SK-N-SH (cell line): ENCODE data around the gene GULP1. TPM values are rescaled to one million over a fixed set of nuclear protein-coding genes. Genes with fewer than 3 reads are reported as not detected.

Experiments used
- CTCF ChIA-PET: fragments of 300-600, 350-600 bp; formaldehyde crosslinking; extraction: SDS; loops from one replicate; lab custom pipeline; 2021; lab: Yijun Ruan, JAX
- POLR2A ChIA-PET: fragments of 350-600 bp; sonication (Branson Sonifier 250); formaldehyde crosslinking; extraction: SDS; loops from one replicate; lab custom pipeline; 2020; ENCODE audit warnings: antibody characterized with exemption, inconsistent platforms; lab: Yijun Ruan, JAX
- DNase-seq: peaks from one replicate; pipeline ENCODE4 v3.0.0; 2012
- H2AFZ ChIP-seq: fragments of 200-600 bp; sonication (generic); 2 replicates; pipeline ENCODE4 v1.8.1; 2016; ENCODE audit warnings: antibody characterized with exemption, mild to moderate bottlenecking, low read depth
- H3F3A ChIP-seq: fragments of 200-600 bp; sonication (generic); replicated peaks from 2 replicates; pipeline ENCODE3; 2016; ENCODE audit warnings: antibody characterized with exemption, mild to moderate bottlenecking; ENCODE audit not compliant: insufficient read depth
- H3K27ac ChIP-seq, 2 experiments: fragments of 200-500 bp in 1 of 2; fragments of 200-600 bp in 1 of 2; sonication (Bioruptor generic) in 1 of 2; sonication (generic), shearing (Covaris generic) in 1 of 2; 2 replicates each; pipeline versions ENCODE4 v1.5.1 to v1.6.1; 2014 to 2016; ENCODE audit warnings: low read depth in 2 of 2, inconsistent platforms in 1 of 2, low read length in 1 of 2, mild to moderate bottlenecking in 1 of 2, mixed read lengths in 1 of 2
- H3K27me3 ChIP-seq: fragments of 200-600 bp; sonication (generic), shearing (Covaris generic); 2 replicates; pipeline ENCODE4 v1.6.1; 2016; ENCODE audit warnings: mixed run types; ENCODE audit not compliant: insufficient read depth
- H3K36me3 ChIP-seq, 2 experiments: fragments of 200-500 bp in 1 of 2; fragments of 200-600 bp in 1 of 2; sonication (Bioruptor generic) in 1 of 2; sonication (generic) in 1 of 2; replicated peaks in 1 of 2; 2 replicates each; pipeline versions ENCODE3 to v1.5.1; 2014 to 2016; ENCODE audit warnings: low read length in 1 of 2, mild to moderate bottlenecking in 1 of 2; ENCODE audit not compliant: insufficient read depth in 2 of 2, control insufficient read depth in 1 of 2
- H3K4me1 ChIP-seq, 2 experiments: fragments of 200-500 bp in 1 of 2; fragments of 200-600 bp in 1 of 2; sonication (Bioruptor generic) in 1 of 2; sonication (generic), shearing (Covaris generic) in 1 of 2; 2 replicates each; pipeline versions ENCODE4 v1.5.1 to v1.6.1; 2014 to 2016; ENCODE audit warnings: low read depth in 1 of 2, low read length in 1 of 2, mixed run types in 1 of 2; ENCODE audit not compliant: insufficient read depth in 2 of 2, control insufficient read depth in 1 of 2
- H3K4me2 ChIP-seq: fragments of 200-600 bp; sonication (generic), shearing (Covaris generic); 2 replicates; pipeline ENCODE4 v1.6.1; 2017; ENCODE audit warnings: mixed run types
- H3K4me3 ChIP-seq, 2 experiments: fragments of 200-500 bp in 1 of 2; fragments of 200-600 bp in 1 of 2; sonication (Bioruptor generic) in 1 of 2; sonication (generic), shearing (Covaris generic) in 1 of 2; 2 replicates each; pipeline versions ENCODE4 v1.5.1 to v1.8.1; 2014 to 2016; ENCODE audit warnings: low read depth in 2 of 2, inconsistent platforms in 1 of 2, low read length in 1 of 2, mild to moderate bottlenecking in 1 of 2, mixed read lengths in 1 of 2, moderate library complexity in 1 of 2
- H3K79me2 ChIP-seq: fragments of 200-600 bp; sonication (generic); 2 replicates; pipeline ENCODE4 v1.8.1; 2017; ENCODE audit warnings: mild to moderate bottlenecking; ENCODE audit not compliant: insufficient read depth
- H3K9ac ChIP-seq: fragments of 200-600 bp; sonication (generic); 2 replicates; pipeline ENCODE4 v1.6.1; 2017; ENCODE audit warnings: mixed run types
- H3K9me2 ChIP-seq: fragments of 200-600 bp; sonication (generic); 2 replicates; pipeline ENCODE4 v1.6.1; 2017; ENCODE audit warnings: mixed run types
- H3K9me3 ChIP-seq: fragments of 200-600 bp; sonication (generic); 2 replicates; pipeline ENCODE4 v1.6.1; 2017; ENCODE audit warnings: mixed run types, mild to moderate bottlenecking, moderate library complexity
- H4K20me1 ChIP-seq: fragments of 200-600 bp; sonication (generic); 2 replicates; pipeline ENCODE4 v1.6.1; 2017; ENCODE audit warnings: mild to moderate bottlenecking, mixed run types; ENCODE audit not compliant: insufficient read depth
- ELF1 ChIP-seq: IDR thresholded peaks from 2 replicates; pipeline ENCODE4 v1.4.0; 2012
- FOSL2 ChIP-seq: IDR thresholded peaks from 2 replicates; pipeline ENCODE4 v1.4.0; 2012; ENCODE audit warnings: low read depth, mild to moderate bottlenecking, moderate library complexity, borderline replicate concordance
- JUND ChIP-seq: IDR thresholded peaks from 2 replicates; pipeline ENCODE4 v1.4.0; 2012
- MEF2A ChIP-seq: IDR thresholded peaks from 2 replicates; pipeline ENCODE4 v1.4.0; 2012; ENCODE audit warnings: low read depth, borderline replicate concordance
- NRF1 ChIP-seq: IDR thresholded peaks from 2 replicates; pipeline ENCODE4 v1.6.1; 2012; ENCODE audit warnings: low read depth, mild to moderate bottlenecking, low read length
- RAD21 ChIP-seq: IDR thresholded peaks from 2 replicates; pipeline ENCODE4 v1.6.1; 2012; ENCODE audit warnings: mild to moderate bottlenecking, low read length
- SIN3A ChIP-seq: IDR thresholded peaks from 2 replicates; pipeline ENCODE4 v1.6.1; 2012; ENCODE audit warnings: low read depth, mild to moderate bottlenecking, low read length, moderate library complexity, borderline replicate concordance
- SMC3 ChIP-seq: IDR thresholded peaks from 2 replicates; pipeline ENCODE4 v1.6.1; 2012; ENCODE audit warnings: low read depth, low read length, improper control_type of control experiment
- TAF1 ChIP-seq: IDR thresholded peaks from 2 replicates; pipeline ENCODE4 v1.6.1; 2012; ENCODE audit warnings: low read depth, mild to moderate bottlenecking, low read length, moderate library complexity, borderline replicate concordance
- WGBS: methylation state at CpG from one replicate; pipeline ENCODE4 v1.1.6; 2017; ENCODE audit warnings: low lambda C conversion rate; 5-methylcytosine and 5-hydroxymethylcytosine counted together
- polyA plus RNA-seq, 3 experiments: library from polyadenylated mRNA; depleted of rRNA; stranded (reverse); fragments of >200 nt; gene quantifications; 2 replicates each; pipeline ENCODE4 v1.2.3, GENCODE V29; 2012
- TF ChIP-seq, protein P1 (sequence below): fragments of 200-600 bp; sonication (generic); IDR thresholded peaks from 2 replicates; pipeline ENCODE4 v1.6.1; 2017; ENCODE audit warnings: antibody characterized with exemption, mild to moderate bottlenecking, moderate library complexity
- TF ChIP-seq, protein P2 (sequence below): IDR thresholded peaks from 2 replicates; pipeline ENCODE4 v1.4.0; 2012; ENCODE audit warnings: low read depth, borderline replicate concordance
- TF ChIP-seq, protein P3 (sequence below): fragments of 150-350 bp; IDR thresholded peaks from 2 replicates; pipeline ENCODE4 v1.6.1; 2017; ENCODE audit warnings: antibody characterized with exemption, low read length, low read depth, borderline replicate concordance
- TF ChIP-seq, protein P4 (sequence below): IDR thresholded peaks from 2 replicates; pipeline ENCODE4 v1.6.1; 2012; ENCODE audit warnings: mild to moderate bottlenecking, low read depth, low read length, moderate library complexity
- TF ChIP-seq, protein P5 (sequence below): fragments of 150-350 bp; IDR thresholded peaks from 2 replicates; pipeline ENCODE4 v1.6.1; 2016; ENCODE audit warnings: mild to moderate bottlenecking, low read depth, low read length

GULP1 gene
- polyA plus RNA-seq, 1 of the 3 experiments (the other 2 are of a cell fraction) = 33.8 TPM

DNA sequence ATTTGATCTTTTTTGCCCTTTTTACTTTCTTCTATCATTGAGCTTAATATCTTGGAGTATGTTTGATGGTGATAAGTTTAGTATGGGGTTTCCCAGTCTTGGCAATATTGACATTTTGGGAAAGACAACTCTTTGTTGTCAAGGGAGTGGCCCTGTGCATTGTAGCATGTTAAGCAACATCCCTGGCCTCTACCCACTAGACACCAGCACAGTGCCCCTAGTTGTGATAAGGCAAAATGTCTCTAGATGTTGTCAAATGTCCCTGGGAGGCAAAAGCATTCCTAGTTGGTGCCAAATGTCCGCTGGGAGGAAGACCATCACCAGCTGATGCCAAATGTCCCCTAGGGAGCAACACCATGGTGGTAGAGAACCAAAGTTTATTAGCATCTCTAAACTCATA lies 28.2 kb downstream of the GULP1 start:
- Histone ChIP-seq H3K9ac (no peak overlapping the region), H3F3A (peaks cover 45% of the 10 kb centered on the region), H3K4me1 (peaks cover 16 to 49% of the 10 kb centered on the region in 2 experiments), H3K27ac (no peak overlapping the region; a peak in 1 of 4 replicates), H3K4me3 (no peak overlapping the region), H3K27me3 (no peaks in the 10 kb centered on the region)
- TF ChIP-seq SMC3 = no peak
- TF ChIP-seq ELF1 = no peak
- TF ChIP-seq, protein P1, sequence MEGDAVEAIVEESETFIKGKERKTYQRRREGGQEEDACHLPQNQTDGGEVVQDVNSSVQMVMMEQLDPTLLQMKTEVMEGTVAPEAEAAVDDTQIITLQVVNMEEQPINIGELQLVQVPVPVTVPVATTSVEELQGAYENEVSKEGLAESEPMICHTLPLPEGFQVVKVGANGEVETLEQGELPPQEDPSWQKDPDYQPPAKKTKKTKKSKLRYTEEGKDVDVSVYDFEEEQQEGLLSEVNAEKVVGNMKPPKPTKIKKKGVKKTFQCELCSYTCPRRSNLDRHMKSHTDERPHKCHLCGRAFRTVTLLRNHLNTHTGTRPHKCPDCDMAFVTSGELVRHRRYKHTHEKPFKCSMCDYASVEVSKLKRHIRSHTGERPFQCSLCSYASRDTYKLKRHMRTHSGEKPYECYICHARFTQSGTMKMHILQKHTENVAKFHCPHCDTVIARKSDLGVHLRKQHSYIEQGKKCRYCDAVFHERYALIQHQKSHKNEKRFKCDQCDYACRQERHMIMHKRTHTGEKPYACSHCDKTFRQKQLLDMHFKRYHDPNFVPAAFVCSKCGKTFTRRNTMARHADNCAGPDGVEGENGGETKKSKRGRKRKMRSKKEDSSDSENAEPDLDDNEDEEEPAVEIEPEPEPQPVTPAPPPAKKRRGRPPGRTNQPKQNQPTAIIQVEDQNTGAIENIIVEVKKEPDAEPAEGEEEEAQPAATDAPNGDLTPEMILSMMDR = 0 out of 2 replicates have a peak, but pooled peaks have one; percentile 17
- TF ChIP-seq, protein P2, sequence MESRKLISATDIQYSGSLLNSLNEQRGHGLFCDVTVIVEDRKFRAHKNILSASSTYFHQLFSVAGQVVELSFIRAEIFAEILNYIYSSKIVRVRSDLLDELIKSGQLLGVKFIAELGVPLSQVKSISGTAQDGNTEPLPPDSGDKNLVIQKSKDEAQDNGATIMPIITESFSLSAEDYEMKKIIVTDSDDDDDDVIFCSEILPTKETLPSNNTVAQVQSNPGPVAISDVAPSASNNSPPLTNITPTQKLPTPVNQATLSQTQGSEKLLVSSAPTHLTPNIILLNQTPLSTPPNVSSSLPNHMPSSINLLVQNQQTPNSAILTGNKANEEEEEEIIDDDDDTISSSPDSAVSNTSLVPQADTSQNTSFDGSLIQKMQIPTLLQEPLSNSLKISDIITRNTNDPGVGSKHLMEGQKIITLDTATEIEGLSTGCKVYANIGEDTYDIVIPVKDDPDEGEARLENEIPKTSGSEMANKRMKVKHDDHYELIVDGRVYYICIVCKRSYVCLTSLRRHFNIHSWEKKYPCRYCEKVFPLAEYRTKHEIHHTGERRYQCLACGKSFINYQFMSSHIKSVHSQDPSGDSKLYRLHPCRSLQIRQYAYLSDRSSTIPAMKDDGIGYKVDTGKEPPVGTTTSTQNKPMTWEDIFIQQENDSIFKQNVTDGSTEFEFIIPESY = no peak
- TF ChIP-seq, all 33 proteins: peak for 1
- Histone ChIP-seq H3K9me3 (no peaks in the 10 kb centered on the region), H2AFZ (no peak overlapping the region), H4K20me1 (no peaks in the 10 kb centered on the region), H3K4me2 (no peak overlapping the region), H3K9me2 (no peaks in the 10 kb centered on the region), H3K79me2 (peaks cover 86% of the 10 kb centered on the region), H3K36me3 (peaks cover 0 to 30% of the 10 kb centered on the region in 2 experiments)
- CTCF ChIA-PET = interaction anchor here (1.2 to 2.3 kb wide), 2 partner anchors 11 to 28 kb away, joined by 6 to 11 read pairs; partner anchors contain the start of gene GULP1
- POLR2A ChIA-PET = interaction anchor here (1.6 kb wide), 1 partner anchor 28 kb away, joined by 4 read pairs; the partner anchor contains the start of gene GULP1
- WGBS = 92% methylated on average over 1 of the region's 1 CpG
- no peak for DNase-seq

DNA sequence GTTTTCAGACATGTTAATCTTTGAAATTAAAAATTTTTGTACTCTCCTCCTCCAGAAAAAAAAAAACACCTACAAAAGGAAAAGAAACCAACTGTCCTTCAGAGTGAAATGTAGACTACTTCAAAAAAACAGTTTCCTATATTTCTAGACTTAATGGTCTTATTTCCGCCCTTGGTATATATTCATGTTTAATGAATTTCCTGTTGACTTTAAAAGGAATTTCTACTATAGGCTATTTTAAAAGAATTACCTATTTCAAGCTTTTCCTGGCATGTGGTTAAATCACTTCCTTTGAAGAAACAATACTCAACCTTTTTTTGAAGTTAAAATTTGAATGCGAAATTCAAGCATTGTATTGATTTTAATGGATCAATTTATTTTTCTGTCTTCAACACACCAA lies 29.2 kb downstream of the GULP1 start:
- POLR2A ChIA-PET = no interaction called here
- Histone ChIP-seq H3K27me3 (no peaks in the 10 kb centered on the region), H4K20me1 (no peaks in the 10 kb centered on the region), H3K4me1 (peaks cover 21 to 49% of the 10 kb centered on the region in 2 experiments)
- TF ChIP-seq NRF1 (no peak), JUND (no peak), FOSL2 (no peak), SIN3A (no peak), TAF1 (no peak), RAD21 (no peak), MEF2A (no peak)
- TF ChIP-seq, protein P3, sequence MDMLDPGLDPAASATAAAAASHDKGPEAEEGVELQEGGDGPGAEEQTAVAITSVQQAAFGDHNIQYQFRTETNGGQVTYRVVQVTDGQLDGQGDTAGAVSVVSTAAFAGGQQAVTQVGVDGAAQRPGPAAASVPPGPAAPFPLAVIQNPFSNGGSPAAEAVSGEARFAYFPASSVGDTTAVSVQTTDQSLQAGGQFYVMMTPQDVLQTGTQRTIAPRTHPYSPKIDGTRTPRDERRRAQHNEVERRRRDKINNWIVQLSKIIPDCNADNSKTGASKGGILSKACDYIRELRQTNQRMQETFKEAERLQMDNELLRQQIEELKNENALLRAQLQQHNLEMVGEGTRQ = no peak
- TF ChIP-seq, protein P4, sequence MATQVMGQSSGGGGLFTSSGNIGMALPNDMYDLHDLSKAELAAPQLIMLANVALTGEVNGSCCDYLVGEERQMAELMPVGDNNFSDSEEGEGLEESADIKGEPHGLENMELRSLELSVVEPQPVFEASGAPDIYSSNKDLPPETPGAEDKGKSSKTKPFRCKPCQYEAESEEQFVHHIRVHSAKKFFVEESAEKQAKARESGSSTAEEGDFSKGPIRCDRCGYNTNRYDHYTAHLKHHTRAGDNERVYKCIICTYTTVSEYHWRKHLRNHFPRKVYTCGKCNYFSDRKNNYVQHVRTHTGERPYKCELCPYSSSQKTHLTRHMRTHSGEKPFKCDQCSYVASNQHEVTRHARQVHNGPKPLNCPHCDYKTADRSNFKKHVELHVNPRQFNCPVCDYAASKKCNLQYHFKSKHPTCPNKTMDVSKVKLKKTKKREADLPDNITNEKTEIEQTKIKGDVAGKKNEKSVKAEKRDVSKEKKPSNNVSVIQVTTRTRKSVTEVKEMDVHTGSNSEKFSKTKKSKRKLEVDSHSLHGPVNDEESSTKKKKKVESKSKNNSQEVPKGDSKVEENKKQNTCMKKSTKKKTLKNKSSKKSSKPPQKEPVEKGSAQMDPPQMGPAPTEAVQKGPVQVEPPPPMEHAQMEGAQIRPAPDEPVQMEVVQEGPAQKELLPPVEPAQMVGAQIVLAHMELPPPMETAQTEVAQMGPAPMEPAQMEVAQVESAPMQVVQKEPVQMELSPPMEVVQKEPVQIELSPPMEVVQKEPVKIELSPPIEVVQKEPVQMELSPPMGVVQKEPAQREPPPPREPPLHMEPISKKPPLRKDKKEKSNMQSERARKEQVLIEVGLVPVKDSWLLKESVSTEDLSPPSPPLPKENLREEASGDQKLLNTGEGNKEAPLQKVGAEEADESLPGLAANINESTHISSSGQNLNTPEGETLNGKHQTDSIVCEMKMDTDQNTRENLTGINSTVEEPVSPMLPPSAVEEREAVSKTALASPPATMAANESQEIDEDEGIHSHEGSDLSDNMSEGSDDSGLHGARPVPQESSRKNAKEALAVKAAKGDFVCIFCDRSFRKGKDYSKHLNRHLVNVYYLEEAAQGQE = no peak
- TF ChIP-seq, protein P2 = no peak
- TF ChIP-seq, protein P5, sequence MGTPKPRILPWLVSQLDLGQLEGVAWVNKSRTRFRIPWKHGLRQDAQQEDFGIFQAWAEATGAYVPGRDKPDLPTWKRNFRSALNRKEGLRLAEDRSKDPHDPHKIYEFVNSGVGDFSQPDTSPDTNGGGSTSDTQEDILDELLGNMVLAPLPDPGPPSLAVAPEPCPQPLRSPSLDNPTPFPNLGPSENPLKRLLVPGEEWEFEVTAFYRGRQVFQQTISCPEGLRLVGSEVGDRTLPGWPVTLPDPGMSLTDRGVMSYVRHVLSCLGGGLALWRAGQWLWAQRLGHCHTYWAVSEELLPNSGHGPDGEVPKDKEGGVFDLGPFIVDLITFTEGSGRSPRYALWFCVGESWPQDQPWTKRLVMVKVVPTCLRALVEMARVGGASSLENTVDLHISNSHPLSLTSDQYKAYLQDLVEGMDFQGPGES = no peak
- TF ChIP-seq, all 33 proteins: peak for 0
- whole genome bisulfite sequencing = 61% methylated on average over 2 of the region's 2 CpGs
- Histone ChIP-seq H3K27ac (no peak overlapping the region), H3K4me2 (no peak overlapping the region), H3K79me2 (peaks cover 86% of the 10 kb centered on the region), H3K36me3 (peaks cover 0 to 32% of the 10 kb centered on the region in 2 experiments), H3F3A (peaks cover 41% of the 10 kb centered on the region), H2AFZ (no peak overlapping the region), H3K9ac (no peak overlapping the region), H3K9me2 (no peaks in the 10 kb centered on the region), H3K9me3 (no peaks in the 10 kb centered on the region), H3K4me3 (no peak overlapping the region)
- DNase-seq = no peak
- CTCF ChIA-PET = no interaction called here
